ENCODE measurements around the gene GPER1.
A peak's percentile ranks its signal among the peaks of the same experiment; 100 is the strongest.
"Not testable (repeated sequence)": the region's sequence is repeated elsewhere in the genome, so short reads cannot be mapped to it uniquely, and the experiment has no call there.

Gene GPER1

GRCh38 chr7:1127001-1127400, 39.1 kb downstream of the GPER1 start:
- no peak for DNase-seq (ENCODE audit: low read depth, low spot score)
- H3K4me3 ChIP-seq (ENCODE audit: low read length), result no peak overlapping the region

- no peak overlapping the region for H3K4me3 ChIP-seq (ENCODE audit: low read length)
- DNase-seq (ENCODE audit: low read depth, low spot score), result no peak
These were observed 41.5 kb downstream of the GPER1 start for GRCh38 chr7:1129431-1129830.

GRCh38 chr7:1130021-1130990, 42.4 kb downstream of the GPER1 start:
- no peak overlapping the region for H3K4me3 ChIP-seq (ENCODE audit: low read length)
- DNase-seq (ENCODE audit: low read depth, low spot score), result no peak

DNA sequence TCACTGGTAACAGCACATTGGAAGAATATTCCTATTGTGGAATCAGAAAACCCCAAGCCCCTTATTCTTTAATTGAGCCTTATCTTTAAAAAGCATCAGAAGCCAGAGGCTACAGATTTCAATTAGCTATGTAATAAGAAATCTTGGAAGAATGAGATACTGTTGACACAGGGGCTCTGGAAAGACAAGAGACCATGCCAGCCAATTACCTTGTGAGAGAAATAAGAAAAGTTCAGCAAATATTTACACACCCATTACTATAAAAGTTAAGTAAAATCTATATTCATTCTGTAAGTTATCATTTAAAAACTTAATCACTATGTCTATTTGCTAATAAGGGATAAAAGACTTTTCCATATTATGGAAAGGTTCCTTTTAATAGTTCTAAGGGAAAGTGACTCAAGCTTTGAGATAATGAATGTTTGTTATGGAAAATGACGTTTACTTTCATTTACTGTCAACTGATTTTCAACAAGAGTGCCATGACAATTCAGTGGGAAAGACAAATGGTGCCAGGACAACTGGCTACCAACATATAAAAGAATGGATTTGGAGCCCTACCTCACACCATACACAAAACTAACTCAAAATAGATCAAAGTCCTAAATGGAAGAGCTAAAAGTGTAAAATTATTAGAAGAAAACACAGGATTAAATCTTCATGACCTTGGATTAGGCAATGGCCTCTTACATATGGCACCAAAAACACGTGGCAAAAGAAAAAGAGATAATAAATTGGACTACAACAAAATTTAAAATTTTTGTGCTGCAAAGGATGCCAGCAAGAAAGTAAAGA, 43.8 kb downstream of the GPER1 start:
- no peak overlapping the region for H3K4me3 ChIP-seq (ENCODE audit: low read length)
- no peak for DNase-seq (ENCODE audit: low read depth, low spot score)

DNA sequence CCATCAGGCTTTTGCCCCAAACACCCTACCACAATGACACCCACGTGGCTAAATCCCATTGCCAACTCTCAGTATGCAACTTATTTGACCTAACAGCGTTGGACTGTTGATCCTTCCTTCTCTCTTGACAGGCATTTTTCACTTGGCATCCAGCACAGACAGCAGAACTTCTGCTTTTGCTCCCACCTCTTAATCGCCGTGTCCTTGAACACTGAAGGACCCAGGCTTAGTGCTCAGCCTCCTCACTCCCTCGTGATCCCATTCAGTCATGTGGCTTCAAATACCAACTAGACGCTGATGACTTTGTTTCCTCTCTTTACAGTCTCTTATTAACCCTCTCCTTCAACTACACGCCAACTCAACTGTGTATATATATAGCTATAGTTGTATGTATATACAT, 47.0 kb downstream of the GPER1 start:
- H3K4me3 ChIP-seq (ENCODE audit: low read length), result no peak overlapping the region
- no peak for DNase-seq (ENCODE audit: low read depth, low spot score)

- H3K4me3 ChIP-seq (ENCODE audit: low read length), result peak overlapping the region; percentile 76
- DNase-seq (ENCODE audit: low read depth, low spot score), result no peak
These were observed 49.1 kb downstream of the GPER1 start for GRCh38 chr7:1136841-1137516.

- peak overlapping the region; percentile 76 for H3K4me3 ChIP-seq (ENCODE audit: low read length)
- no peak for DNase-seq (ENCODE audit: low read depth, low spot score)
These were observed 49.7 kb downstream of the GPER1 start for GRCh38 chr7:1137517-1138167.

DNA sequence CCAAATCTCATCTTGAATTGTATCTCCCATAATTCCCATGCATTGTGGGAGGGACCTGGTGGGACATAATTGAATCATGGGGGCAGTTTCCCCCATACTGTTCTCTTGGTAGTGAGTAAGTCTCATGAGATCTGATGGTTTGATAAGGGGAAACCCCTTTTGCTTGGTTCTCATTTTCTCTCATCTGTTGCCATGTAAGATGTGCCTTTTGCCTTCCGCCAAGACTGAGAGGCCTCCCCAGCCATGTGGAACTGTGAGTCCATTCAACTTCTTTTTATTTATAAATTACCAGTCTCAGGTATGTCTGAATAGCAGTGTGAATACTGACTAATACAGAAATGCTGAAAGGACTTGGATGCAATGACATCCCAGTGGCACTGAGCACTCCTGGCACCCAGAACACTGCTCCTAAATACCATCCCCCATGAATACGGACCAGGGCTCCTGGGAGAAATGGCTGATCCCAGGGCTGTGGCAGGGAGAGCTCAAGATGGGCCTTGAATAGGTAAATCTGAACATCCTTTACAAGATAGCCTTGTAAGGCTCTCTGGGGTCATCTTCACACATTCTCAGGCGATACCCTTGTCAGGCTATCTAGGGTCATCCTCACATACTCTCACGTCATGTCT, 52.7 kb downstream of the GPER1 start:
- no peak for DNase-seq (ENCODE audit: low read depth, low spot score)
- no peak overlapping the region for H3K4me3 ChIP-seq (ENCODE audit: low read length)

DNA sequence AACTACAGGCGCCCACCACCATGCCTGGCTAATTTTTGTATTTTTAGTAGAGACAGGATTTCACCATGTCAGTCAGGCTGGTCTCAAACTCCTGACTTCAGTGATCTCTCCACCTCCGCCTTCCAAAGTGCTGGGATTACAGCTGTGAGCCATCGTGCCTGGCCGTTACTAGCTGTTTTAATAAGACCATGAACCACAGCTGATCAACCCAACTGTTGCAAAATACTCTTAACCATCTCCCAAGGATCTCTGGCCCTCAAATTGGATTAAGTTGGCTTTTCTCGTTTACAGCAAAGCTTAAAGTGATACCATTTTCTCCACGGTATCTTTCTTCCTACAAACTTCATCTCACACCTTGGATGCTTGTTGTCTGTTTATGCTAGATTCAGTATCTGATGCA, 53.7 kb downstream of the GPER1 start:
- DNase-seq (ENCODE audit: low read depth, low spot score), result no peak
- H3K4me3 ChIP-seq (ENCODE audit: low read length), result no peak overlapping the region

DNA sequence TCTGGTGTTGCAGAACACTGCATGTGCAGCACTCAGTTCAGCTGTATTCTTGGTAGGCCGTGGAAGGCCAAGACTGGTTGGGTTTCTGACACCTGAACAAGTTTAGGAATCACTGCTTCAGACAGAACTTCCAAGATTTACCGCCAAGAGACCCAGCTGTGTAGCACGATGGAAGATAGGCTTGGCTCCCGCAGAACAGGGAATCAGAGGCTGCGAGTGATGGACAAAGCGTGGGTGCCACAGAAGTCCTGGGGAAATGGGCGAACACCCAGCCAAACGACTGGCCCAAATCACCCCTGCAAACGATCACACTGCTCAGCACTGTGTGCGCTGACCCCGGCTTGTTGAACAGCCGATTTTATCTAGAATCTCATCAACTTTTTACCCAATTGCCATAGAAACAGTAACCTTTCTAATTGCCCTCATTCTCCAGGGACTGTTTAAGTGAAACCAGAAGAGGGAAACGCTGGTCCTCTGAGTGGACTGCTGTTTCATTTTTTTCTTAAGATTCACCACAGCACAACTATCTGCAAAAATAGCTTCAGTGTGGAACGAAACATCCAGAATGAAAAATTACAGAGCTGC, 54.2 kb downstream of the GPER1 start:
- DNase-seq (ENCODE audit: low read depth, low spot score), result no peak
- no peak overlapping the region for H3K4me3 ChIP-seq (ENCODE audit: low read length)

DNA sequence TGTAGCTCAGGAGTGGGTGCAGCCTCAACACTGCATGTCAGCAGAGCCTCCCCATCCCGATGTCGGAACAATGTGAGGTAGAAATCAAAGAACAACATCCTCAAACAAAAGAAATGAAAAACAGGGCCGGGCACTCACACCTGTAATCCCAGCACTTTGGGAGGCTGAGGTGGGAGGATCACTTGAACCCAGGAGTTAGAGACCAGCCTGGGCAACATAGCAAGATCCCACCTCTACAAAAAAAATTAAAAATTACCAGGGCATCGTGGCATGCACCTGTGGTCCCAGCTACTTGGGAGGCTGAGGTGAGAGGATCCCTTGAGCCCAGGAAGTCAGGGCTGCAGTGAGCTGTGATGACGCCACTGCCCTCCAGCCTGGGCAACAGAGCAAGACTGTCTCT, 55.1 kb downstream of the GPER1 start:
- H3K4me3 ChIP-seq (ENCODE audit: low read length); DNase-seq (ENCODE audit: low read depth, low spot score): not testable (repeated sequence)
